Measurements from ENCODE around the gene KCNN2. TPM values are rescaled to one million over a fixed set of nuclear protein-coding genes. Genes with fewer than 3 reads are reported as not detected.

The KCNN2 gene
- total RNA-seq, 1 donor from 2014 or later: not detected

DNA sequence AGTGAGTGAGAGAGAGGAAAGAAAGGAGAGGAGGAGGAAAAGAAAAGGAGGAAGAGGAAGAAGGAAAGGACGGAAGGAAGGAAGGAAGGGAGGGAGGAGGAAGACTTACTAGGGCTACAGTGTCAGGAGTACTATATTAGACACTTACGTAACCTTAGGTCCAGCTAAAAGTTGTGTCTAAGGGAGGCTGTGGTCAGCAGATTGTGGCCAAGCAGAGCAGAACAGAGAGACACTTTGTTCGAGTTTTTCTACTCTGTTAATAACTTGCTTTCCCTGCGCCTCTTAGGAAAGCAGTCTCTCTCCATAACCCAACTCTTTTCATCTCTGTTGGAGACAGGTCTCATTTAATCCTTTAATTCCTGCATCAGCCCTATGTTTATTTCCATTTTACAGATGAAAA, 138.9 kb downstream of the KCNN2 start:
- Histone ChIP-seq H3K36me3 (ENCODE audit: control insufficient read depth, insufficient read depth, low read length) (no peaks in the 10 kb centered on the region), H3K4me3 (ENCODE audit: low read depth, low read length) (no peak overlapping the region), H3K27me3 (ENCODE audit: control insufficient read depth, insufficient read depth, low read length) (no peaks in the 10 kb centered on the region)
- DNase-seq (ENCODE audit: low read depth) (no peak), FAIRE-seq (no peak)
- TF ChIP-seq, protein P1, sequence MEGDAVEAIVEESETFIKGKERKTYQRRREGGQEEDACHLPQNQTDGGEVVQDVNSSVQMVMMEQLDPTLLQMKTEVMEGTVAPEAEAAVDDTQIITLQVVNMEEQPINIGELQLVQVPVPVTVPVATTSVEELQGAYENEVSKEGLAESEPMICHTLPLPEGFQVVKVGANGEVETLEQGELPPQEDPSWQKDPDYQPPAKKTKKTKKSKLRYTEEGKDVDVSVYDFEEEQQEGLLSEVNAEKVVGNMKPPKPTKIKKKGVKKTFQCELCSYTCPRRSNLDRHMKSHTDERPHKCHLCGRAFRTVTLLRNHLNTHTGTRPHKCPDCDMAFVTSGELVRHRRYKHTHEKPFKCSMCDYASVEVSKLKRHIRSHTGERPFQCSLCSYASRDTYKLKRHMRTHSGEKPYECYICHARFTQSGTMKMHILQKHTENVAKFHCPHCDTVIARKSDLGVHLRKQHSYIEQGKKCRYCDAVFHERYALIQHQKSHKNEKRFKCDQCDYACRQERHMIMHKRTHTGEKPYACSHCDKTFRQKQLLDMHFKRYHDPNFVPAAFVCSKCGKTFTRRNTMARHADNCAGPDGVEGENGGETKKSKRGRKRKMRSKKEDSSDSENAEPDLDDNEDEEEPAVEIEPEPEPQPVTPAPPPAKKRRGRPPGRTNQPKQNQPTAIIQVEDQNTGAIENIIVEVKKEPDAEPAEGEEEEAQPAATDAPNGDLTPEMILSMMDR (IDR thresholded peaks at IDR 0.05; ENCODE audit: insufficient read depth, low read length, severe bottlenecking): no peak

DNA sequence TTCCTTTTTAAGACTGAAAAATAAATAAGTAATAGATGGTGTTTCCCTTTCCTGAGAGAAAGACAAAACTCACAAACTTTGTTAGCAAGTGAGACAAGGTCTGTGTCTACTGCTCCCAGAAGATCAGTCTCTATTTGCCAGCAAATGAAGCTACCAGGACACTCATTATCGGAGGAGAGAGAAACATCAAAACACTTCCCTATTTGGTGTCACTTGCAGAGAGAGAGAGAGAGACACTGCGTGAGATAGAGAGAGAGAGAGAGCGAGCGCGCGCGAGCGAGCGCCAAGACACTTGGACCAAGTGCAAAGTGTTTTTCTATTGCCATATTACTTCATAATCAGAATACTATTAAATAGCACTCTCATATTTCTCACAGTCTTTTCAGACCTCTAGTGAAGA, 142.7 kb downstream of the KCNN2 start:
- H3K36me3 ChIP-seq (ENCODE audit: control insufficient read depth, insufficient read depth, low read length): no peaks in the 10 kb centered on the region
- FAIRE-seq (no peak), DNase-seq (ENCODE audit: low read depth) (no peak)
- TF ChIP-seq, protein P1 (IDR thresholded peaks at IDR 0.05; ENCODE audit: insufficient read depth, low read length, severe bottlenecking): no peak
- H3K27me3 ChIP-seq (ENCODE audit: control insufficient read depth, insufficient read depth, low read length): no peaks in the 10 kb centered on the region
- no peak overlapping the region for H3K4me3 ChIP-seq (ENCODE audit: low read depth, low read length)

DNA sequence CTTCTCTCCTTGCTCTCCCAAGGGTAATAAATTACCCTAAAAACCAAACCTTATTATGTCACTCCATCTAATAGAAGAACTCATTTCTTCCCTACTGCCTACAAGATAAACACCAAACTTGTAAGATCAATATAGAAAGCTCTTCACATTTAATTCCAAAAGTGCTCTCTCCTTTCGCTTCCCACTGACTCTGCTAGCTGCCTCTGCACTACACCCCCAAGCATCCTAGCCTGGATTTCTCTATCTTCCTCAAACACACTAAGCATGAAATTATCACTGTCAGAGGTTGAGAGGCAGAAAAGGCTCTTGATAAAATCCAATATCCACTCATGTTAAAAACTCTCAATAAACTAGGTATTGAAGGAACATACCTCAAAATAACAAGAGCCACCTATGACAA, 162.4 kb downstream of the KCNN2 start:
- TF ChIP-seq, protein P1 (IDR thresholded peaks at IDR 0.05; ENCODE audit: insufficient read depth, low read length, severe bottlenecking): no peak
- H3K36me3 ChIP-seq (ENCODE audit: control insufficient read depth, insufficient read depth, low read length): no peaks in the 10 kb centered on the region
- H3K4me3 ChIP-seq (ENCODE audit: low read depth, low read length): no peak overlapping the region
- FAIRE-seq (no peak), DNase-seq (ENCODE audit: low read depth) (no peak)
- no peaks in the 10 kb centered on the region for H3K27me3 ChIP-seq (ENCODE audit: control insufficient read depth, insufficient read depth, low read length)

DNA sequence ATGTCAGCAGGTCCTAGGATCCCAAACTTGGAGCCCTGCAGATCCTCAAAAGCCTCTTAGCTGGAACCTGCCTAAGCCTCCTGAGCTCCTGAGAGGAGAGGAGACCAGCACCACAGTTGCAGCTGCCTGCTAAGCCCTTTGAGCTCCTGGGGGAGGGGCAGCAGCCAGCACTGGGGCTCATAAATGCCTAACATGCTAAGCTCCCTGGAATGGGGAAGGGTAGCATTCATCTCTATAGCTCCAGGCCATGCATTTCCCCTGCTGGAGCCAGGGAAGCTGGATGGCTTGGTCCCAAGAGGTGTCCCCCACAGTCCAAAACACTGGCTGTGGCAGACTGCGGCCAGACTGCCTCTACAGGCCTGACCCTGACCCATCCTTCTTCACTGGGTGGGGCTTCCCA, 182.7 kb downstream of the KCNN2 start:
- Histone ChIP-seq H3K27me3 (ENCODE audit: control insufficient read depth, insufficient read depth, low read length) (no peaks in the 10 kb centered on the region), H3K36me3 (ENCODE audit: control insufficient read depth, insufficient read depth, low read length) (no peaks in the 10 kb centered on the region), H3K4me3 (ENCODE audit: low read depth, low read length) (no peak overlapping the region)
- DNase-seq (ENCODE audit: low read depth) (no peak), FAIRE-seq (no peak)
- TF ChIP-seq, protein P1 (IDR thresholded peaks at IDR 0.05; ENCODE audit: insufficient read depth, low read length, severe bottlenecking): no peak
